H1 (cell line): ENCODE results near the gene MAPRE2.

ENCODE experiments used
- EP300 ChIP-seq, 2 experiments: IDR thresholded peaks; 1 replicate in 1 of 2; 2 replicates in 1 of 2; pipeline ENCODE4 v1.6.1; 2011 to 2012; ENCODE audit warnings: low read depth in 2 of 2, low read length in 2 of 2, mild to moderate bottlenecking in 2 of 2, borderline replicate concordance in 1 of 2, inconsistent platforms in 1 of 2, moderate library complexity in 1 of 2
- HDAC2 ChIP-seq, 2 experiments: fragments of 300-600 bp in 1 of 2; sonication (generic) in 1 of 2; IDR thresholded peaks; 2 replicates each; pipeline ENCODE4 v1.6.1; 2011 to 2012; ENCODE audit warnings: low read depth in 2 of 2, low read length in 2 of 2, mild to moderate bottlenecking in 2 of 2, moderate library complexity in 2 of 2, borderline replicate concordance in 1 of 2, inconsistent platforms in 1 of 2
- NANOG ChIP-seq: IDR thresholded peaks from 2 replicates; pipeline ENCODE4 v1.6.1; 2011; ENCODE audit warnings: low read length, low read depth, mild to moderate bottlenecking, inconsistent platforms; ENCODE audit not compliant: insufficient read depth, poor library complexity, severe bottlenecking
- PHF8 ChIP-seq: fragments of 200-600 bp; sonication (generic); conservative IDR thresholded peaks from 2 replicates; pipeline ENCODE4 v1.7.1; 2012; ENCODE audit warnings: low read depth, mild to moderate bottlenecking, inconsistent platforms, low read length, moderate library complexity
- POLR2A ChIP-seq, 2 experiments: IDR thresholded peaks; 1 replicate in 1 of 2; 2 replicates in 1 of 2; pipeline ENCODE4 v1.6.1; 2011; ENCODE audit warnings: low read depth in 2 of 2, low read length in 2 of 2, mild to moderate bottlenecking in 2 of 2; ENCODE audit errors: control extremely low read depth in 1 of 2
- POLR2AphosphoS5 ChIP-seq: IDR thresholded peaks from 2 replicates; pipeline ENCODE4 v1.6.1; 2011; ENCODE audit warnings: low read depth, low read length
- SRF ChIP-seq: IDR thresholded peaks from 2 replicates; pipeline ENCODE4 v1.6.1; 2011; ENCODE audit warnings: mild to moderate bottlenecking, low read depth, low read length, moderate library complexity
- SUZ12 ChIP-seq: fragments of 200-600 bp; sonication (generic); IDR thresholded peaks from 2 replicates; pipeline ENCODE4 v1.6.1; 2012; ENCODE audit warnings: mild to moderate bottlenecking, inconsistent platforms, low read length, moderate library complexity, mixed read lengths
- TEAD4 ChIP-seq: IDR thresholded peaks from 2 replicates; pipeline ENCODE4 v1.6.1; 2012; ENCODE audit warnings: low read depth, low read length, inconsistent platforms, mixed read lengths
- TF ChIP-seq, protein P1 (sequence below), 3 experiments: IDR thresholded peaks; 1 replicate in 2 of 3; 2 replicates in 1 of 3; pipeline versions ENCODE4 v1.5.1 to v1.6.1; 2011; ENCODE audit warnings: low read length in 3 of 3, mild to moderate bottlenecking in 3 of 3, inconsistent platforms in 2 of 3, low read depth in 1 of 3, moderate library complexity in 1 of 3; ENCODE audit not compliant: insufficient read depth in 1 of 3; ENCODE audit errors: control extremely low read depth in 1 of 3
- TF ChIP-seq, protein P2 (sequence below): IDR thresholded peaks from 2 replicates; pipeline ENCODE4 v1.6.1; 2012; ENCODE audit warnings: inconsistent platforms
- TF ChIP-seq, protein P3 (sequence below): IDR thresholded peaks from 2 replicates; pipeline ENCODE4 v1.6.1; 2011; ENCODE audit warnings: low read depth, mild to moderate bottlenecking, low read length; ENCODE audit not compliant: insufficient read depth

DNA sequence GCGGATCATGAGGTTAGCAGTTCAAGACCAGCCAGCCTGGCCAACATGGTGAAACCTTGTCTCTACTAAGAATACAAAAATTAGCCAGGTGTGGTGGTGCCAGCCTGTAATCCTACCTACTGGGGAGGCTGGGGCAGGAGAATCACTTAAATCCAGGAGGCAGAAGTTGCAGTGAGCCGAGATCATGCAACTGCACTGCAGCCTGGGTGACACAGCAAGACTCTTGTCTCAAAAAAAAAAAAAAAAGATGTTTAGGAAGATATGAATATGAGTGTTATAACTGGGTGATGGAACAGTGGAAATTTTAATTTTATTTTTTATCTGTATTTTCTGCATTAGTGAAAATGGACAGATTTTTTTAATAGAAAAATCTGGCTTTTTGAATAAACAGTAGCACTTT lies 14.5 kb downstream of the MAPRE2 start:
- TF ChIP-seq HDAC2 (IDR thresholded peaks at IDR 0.05; ENCODE audit: borderline replicate concordance in 1 of 2, low read depth in 2 of 2, low read length in 2 of 2) = no peak
- TF ChIP-seq, protein P1, sequence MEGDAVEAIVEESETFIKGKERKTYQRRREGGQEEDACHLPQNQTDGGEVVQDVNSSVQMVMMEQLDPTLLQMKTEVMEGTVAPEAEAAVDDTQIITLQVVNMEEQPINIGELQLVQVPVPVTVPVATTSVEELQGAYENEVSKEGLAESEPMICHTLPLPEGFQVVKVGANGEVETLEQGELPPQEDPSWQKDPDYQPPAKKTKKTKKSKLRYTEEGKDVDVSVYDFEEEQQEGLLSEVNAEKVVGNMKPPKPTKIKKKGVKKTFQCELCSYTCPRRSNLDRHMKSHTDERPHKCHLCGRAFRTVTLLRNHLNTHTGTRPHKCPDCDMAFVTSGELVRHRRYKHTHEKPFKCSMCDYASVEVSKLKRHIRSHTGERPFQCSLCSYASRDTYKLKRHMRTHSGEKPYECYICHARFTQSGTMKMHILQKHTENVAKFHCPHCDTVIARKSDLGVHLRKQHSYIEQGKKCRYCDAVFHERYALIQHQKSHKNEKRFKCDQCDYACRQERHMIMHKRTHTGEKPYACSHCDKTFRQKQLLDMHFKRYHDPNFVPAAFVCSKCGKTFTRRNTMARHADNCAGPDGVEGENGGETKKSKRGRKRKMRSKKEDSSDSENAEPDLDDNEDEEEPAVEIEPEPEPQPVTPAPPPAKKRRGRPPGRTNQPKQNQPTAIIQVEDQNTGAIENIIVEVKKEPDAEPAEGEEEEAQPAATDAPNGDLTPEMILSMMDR (IDR thresholded peaks at IDR 0.05; ENCODE audit: control extremely low read depth in 1 of 3, insufficient read depth in 1 of 3, low read depth in 1 of 3, low read length in 3 of 3) = no peak
- no peak for TF ChIP-seq EP300 (IDR thresholded peaks at IDR 0.05; ENCODE audit: borderline replicate concordance in 1 of 2, low read depth in 2 of 2, low read length in 2 of 2)
- TF ChIP-seq PHF8 = no peak
- TF ChIP-seq POLR2A (IDR thresholded peaks at IDR 0.05; ENCODE audit: control extremely low read depth in 1 of 2, low read depth in 2 of 2, low read length in 2 of 2) = no peak
- TF ChIP-seq TEAD4 = no peak
- TF ChIP-seq SUZ12 = no peak
- TF ChIP-seq, protein P2, sequence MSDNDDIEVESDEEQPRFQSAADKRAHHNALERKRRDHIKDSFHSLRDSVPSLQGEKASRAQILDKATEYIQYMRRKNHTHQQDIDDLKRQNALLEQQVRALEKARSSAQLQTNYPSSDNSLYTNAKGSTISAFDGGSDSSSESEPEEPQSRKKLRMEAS = no peak
- TF ChIP-seq NANOG = no peak
- TF ChIP-seq SRF = no peak
- TF ChIP-seq, protein P3, sequence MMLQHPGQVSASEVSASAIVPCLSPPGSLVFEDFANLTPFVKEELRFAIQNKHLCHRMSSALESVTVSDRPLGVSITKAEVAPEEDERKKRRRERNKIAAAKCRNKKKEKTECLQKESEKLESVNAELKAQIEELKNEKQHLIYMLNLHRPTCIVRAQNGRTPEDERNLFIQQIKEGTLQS = no peak
- TF ChIP-seq POLR2AphosphoS5 = no peak
